Measurements from ENCODE around the gene NRROS. TPM values are rescaled to one million over a fixed set of nuclear protein-coding genes. Genes with fewer than 3 reads are reported as not detected.

The NRROS gene
- total RNA-seq, 1 donor from 2014 or later, result 22.6 TPM

- H3K4me3 ChIP-seq, result no peak overlapping the region
- DNase-seq (ENCODE audit: low spot score in 2 of 2), result no peak
- no peak overlapping the region for H3K27ac ChIP-seq
- no peak for TF ChIP-seq CTCF (IDR thresholded peaks at IDR 0.05)
- no peaks in the 10 kb centered on the region for H3K36me3 ChIP-seq
- H3K27me3 ChIP-seq, result peaks cover 2% of the 10 kb centered on the region
- H3K9me3 ChIP-seq, result no peaks in the 10 kb centered on the region
- intact Hi-C loops (cut with DNase I), result no loop called here
- no peaks in the 10 kb centered on the region for H3K4me1 ChIP-seq
Measured at GRCh38 chr3:196645096-196645495, 5.6 kb downstream of the NRROS start.

DNA sequence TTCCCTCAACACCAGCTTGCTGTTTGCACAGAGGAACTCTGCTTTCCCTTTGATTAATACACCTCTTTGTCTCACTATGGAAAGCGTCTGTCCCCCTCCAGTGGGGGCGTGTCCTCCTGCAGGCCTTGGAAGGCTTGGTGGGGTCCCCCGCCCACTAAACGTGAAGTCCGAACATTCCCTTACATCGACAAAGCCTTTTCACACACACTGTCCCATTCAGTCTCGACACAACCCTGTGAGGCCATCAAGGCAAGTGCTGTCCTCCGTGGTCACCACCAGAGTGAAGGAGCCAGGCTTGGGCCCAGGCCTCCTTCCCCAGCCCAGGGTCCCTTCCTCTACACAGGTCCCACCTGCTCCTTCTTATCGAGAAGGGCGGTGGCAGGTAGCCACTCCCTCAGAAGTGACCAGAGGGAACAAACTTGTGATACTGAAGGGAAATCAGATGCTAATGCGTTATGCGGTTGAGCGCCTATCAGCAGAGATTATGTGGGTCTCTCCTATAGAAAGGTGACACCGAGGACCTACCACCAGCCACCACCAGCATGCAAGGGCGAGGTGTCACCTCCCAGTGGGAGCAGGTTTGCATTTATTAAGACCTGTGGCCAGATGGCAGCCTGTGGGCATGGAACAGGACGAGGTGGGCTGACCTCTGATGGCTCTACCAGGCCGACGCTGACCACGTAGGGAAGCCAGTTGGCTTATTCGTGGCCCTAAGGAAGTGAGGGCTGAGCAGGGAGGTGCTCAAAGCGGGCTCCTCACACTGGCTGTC lies 6.6 kb downstream of the NRROS start:
- Histone ChIP-seq H3K27ac (no peak overlapping the region), H3K4me3 (no peak overlapping the region), H3K9me3 (no peaks in the 10 kb centered on the region), H3K36me3 (no peaks in the 10 kb centered on the region), H3K4me1 (no peaks in the 10 kb centered on the region), H3K27me3 (no peaks in the 10 kb centered on the region)
- DNase-seq (ENCODE audit: low spot score in 2 of 2), result no peak
- intact Hi-C loops (cut with DNase I), result no loop called here
- no peak for TF ChIP-seq CTCF (IDR thresholded peaks at IDR 0.05)

DNA sequence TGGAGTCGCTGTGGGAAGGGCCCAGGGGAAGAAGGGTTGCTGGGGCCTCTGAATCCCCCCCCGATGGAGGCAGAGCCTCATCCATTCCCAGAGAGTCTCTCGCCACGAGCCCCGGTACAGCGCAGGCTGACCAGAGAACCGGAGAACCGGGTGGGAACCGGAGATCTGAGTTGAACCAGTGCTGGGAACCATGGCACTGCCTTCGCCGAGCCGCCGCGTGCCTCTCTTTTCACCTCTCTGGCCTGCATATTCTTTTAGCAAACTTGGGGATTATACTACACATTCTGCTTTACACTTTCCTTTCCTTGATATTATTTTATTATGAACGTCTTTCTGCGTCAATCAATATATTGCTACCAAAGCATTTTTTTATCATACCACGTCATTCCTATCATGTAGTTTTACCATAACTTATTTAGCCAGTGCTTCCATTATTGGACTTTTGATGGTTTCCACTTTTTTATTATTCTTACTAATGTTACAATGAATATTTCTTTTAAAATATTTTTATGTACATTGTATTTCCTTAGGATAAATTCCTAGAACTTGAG lies 7.2 kb downstream of the NRROS start:
- DNase-seq (ENCODE audit: low spot score in 2 of 2), result no peak
- no peaks in the 10 kb centered on the region for H3K36me3 ChIP-seq
- no peaks in the 10 kb centered on the region for H3K27me3 ChIP-seq
- H3K4me3 ChIP-seq, result no peak overlapping the region
- intact Hi-C loops (cut with DNase I), result no loop called here
- no peak overlapping the region for H3K27ac ChIP-seq
- no peak for TF ChIP-seq CTCF (IDR thresholded peaks at IDR 0.05)
- H3K4me1 ChIP-seq, result no peaks in the 10 kb centered on the region
- H3K9me3 ChIP-seq, result no peaks in the 10 kb centered on the region

GRCh38 chr3:196650740-196651311 lies 11.3 kb downstream of the NRROS start:
- no peaks in the 10 kb centered on the region for H3K36me3 ChIP-seq
- H3K4me1 ChIP-seq, result no peaks in the 10 kb centered on the region
- no peak for DNase-seq (ENCODE audit: low spot score in 2 of 2)
- H3K27me3 ChIP-seq, result no peaks in the 10 kb centered on the region
- H3K27ac ChIP-seq, result no peak overlapping the region
- TF ChIP-seq CTCF (IDR thresholded peaks at IDR 0.05), result no peak
- intact Hi-C loops (cut with DNase I), result no loop called here
- H3K9me3 ChIP-seq, result no peaks in the 10 kb centered on the region
- H3K4me3 ChIP-seq, result no peak overlapping the region

DNA sequence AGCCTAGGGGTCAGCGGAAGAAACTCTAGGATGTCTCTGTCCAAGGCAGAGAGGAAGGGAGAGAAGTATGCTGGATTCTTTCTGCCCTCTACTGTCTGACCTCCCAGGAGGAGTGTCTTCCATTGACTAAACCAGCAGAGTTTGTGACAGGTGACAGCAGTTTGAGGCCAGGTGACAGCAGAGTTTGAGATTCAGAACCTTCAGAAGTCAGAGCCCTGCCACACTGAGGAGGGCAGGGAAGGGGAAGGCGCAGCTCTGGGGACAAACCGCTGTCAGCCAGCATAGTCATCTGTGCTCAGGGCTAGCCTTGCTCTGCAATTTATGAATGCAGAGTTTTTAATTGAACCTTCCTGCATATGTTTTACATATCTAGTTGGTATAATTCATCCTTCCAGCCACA lies 12.3 kb downstream of the NRROS start:
- Histone ChIP-seq H3K36me3 (no peaks in the 10 kb centered on the region), H3K27ac (no peak overlapping the region), H3K4me1 (no peaks in the 10 kb centered on the region), H3K9me3 (no peaks in the 10 kb centered on the region), H3K27me3 (no peaks in the 10 kb centered on the region), H3K4me3 (no peak overlapping the region)
- intact Hi-C loops (cut with DNase I), result no loop called here
- no peak for DNase-seq (ENCODE audit: low spot score in 2 of 2)
- TF ChIP-seq CTCF (IDR thresholded peaks at IDR 0.05), result no peak
